Tibial nerve (tissue), 4 donors: Measurements from ENCODE around the gene NME7.

Experiments
- CTCF ChIP-seq, 5 experiments: fragments of 200-600 bp in 3 of 5; fragments of 450-650 bp in 2 of 5; sonication (generic) in 3 of 5; IDR thresholded peaks; one replicate each; pipeline ENCODE4 v1.5.1; 2016 to 2019; ENCODE audit warnings: antibody characterized with exemption in 5 of 5, mild to moderate bottlenecking in 3 of 5, moderate library complexity in 2 of 5
- EP300 ChIP-seq, 2 donors: sonication (generic); formaldehyde crosslinking; IDR thresholded peaks; one replicate each; pipeline ENCODE4 v1.6.1; 2017; ENCODE audit warnings: antibody characterized with exemption in 2 of 2, mild to moderate bottlenecking in 1 of 2

GRCh38 chr1:169288011-169288414 lies 79.6 kb downstream of the NME7 start:
- no peak for TF ChIP-seq CTCF (IDR thresholded peaks at IDR 0.05)
- TF ChIP-seq EP300 (IDR thresholded peaks at IDR 0.05), result no peak
